Stimulated activated CD4-positive, alpha-beta T cell treated with anti-CD3 and anti-CD28 coated beads, Interleukin-15, amount 100 ng/mL, for 48 hours (primary cell): ENCODE data around the gene CES5A.
"Not testable (repeated sequence)": the region's sequence is repeated elsewhere in the genome, so short reads cannot be mapped to it uniquely, and the experiment has no call there.

ENCODE experiments used
- DNase-seq, 2 donors: peaks; one replicate each; pipeline ENCODE4 v3.0.0-alpha.2; 2020; ENCODE audit warnings: low read depth in 2 of 2

The CES5A gene

GRCh38 chr16:55873122-55873521 lies 2.1 kb downstream of the CES5A start:
- DNase-seq: no peak

DNA sequence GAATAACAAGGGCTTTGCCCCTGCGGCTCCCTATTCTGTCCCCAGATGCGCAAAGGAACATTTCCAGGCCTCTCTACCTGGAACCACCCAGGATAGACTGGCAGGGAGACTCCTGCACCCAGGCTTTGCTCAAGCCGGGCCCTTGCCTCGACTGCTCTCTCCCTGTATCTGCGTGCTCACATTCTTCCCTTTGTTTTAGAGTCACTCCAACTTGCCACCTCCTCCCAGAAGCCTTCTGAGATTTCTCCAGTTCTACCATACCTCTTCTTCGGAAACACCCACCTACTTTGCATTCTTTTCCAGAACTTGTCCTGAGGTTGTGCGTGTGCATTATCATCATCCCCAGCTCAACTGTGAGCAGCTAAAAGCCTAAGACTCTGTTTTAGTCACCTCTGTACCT lies 3.0 kb downstream of the CES5A start:
- no peak for DNase-seq

- DNase-seq: no peak
Observed at GRCh38 chr16:55871411-55872038, 3.6 kb downstream of the CES5A start.

GRCh38 chr16:55868980-55869379 lies 6.2 kb downstream of the CES5A start:
- DNase-seq: no peak

- DNase-seq: no peak
Observed at GRCh38 chr16:55868137-55868536, 7.0 kb downstream of the CES5A start.

GRCh38 chr16:55861288-55861687 lies 13.9 kb downstream of the CES5A start:
- DNase-seq: no peak

GRCh38 chr16:55857650-55858049 lies 17.5 kb downstream of the CES5A start:
- not testable (repeated sequence) for DNase-seq

DNA sequence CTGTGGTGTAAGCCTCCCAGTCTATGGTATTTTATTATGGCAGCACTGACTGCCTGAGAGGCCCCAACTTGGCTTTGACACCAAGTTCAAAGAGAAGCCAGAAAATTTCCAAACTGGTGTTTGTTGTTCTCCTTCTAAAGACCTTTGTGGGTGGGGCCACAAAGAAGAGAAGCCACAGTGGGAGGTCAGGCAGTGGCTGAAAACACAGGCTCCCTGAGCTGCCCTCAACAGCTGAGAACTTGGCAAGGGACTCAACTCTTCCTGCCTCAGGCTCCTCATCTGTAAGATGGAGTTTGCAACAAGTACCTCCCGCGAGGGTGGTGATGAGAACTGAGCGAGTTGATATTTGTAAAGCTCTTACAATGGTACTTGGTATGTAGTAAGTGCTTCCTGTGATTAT lies 18.2 kb downstream of the CES5A start:
- no peak for DNase-seq

- no peak for DNase-seq
Observed at GRCh38 chr16:55853114-55853513, 22.1 kb downstream of the CES5A start.

- no peak for DNase-seq
Observed at GRCh38 chr16:55849536-55849935, 25.6 kb downstream of the CES5A start.

GRCh38 chr16:55846598-55847346 lies 28.4 kb downstream of the CES5A start:
- no peak for DNase-seq

GRCh38 chr16:55843105-55843395 lies 32.1 kb downstream of the CES5A start:
- no peak for DNase-seq

DNA sequence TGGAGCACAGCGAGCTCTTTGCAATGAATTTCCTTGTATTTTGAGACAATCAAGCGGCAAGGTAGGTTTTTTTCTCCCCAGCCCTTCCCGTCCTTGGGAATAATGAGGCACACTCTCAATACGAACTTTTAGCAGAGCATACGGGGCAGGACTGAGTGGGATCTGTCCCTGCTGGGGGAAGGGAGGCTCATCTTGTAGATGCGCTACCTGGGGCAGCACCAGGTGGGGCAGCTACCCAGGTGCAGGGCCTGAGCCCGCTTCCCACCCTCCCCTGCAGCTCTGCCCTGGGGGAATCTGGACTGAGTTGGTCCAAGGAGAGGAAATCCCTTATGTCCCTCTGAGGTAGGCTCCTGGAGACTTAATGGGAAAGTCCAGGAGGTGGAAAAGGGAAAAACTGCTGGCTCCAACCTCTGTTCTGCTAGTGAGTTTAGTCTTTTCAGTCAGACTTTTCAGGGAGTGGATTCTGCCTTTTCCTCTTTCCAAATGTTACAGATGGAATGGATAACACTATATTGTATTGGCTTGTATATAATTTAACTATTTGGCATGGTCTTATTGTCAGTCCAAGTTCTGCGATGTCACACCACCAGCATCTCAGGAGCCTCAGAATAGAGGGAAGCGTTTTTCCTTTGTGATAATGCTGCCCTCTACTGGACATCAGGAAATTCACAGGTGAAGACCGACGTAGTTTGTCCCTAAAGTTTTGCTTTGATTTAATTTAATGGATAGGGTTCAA lies 32.6 kb downstream of the CES5A start:
- DNase-seq: no peak

DNA sequence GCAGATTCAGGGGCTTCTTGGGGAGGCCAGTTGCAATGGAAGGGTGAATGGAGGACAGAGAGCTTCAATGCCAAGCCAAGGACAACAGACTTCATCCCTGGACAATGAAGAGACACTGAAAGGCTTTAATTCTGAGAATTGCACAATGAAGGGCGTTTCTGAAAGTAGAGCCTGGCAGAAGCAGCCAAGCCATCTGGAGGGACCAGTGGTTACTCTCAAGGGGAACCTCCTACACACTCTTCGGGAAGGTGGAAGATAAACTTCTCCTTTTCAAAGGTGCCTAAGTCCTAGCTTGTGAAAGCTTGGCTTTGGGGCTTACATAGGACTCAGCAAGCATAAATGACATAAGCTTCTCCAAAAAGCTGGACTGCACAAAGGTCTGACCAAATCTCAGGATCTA lies 36.1 kb downstream of the CES5A start:
- DNase-seq: no peak

DNA sequence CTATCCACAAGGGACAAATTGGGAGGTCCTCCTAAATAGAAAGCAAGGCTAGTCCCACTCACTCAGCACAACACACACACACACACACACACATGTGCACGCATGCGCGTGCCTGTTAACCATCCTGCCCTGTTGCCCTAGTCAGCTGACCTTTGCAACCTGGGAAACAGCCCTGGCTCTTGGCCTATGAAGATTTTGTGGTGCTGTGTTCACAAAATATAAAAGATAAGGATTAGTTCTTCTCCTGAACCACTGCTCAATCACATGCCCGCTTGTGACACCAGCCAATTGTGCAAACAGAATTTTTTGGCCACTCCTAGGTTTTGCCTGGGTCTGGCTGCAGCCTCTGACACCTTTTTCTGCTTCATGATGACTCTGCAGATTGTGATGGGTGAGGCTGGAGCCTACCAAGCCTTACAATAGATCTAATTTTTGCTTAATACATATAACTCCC lies 39.0 kb downstream of the CES5A start:
- DNase-seq: no peak

DNA sequence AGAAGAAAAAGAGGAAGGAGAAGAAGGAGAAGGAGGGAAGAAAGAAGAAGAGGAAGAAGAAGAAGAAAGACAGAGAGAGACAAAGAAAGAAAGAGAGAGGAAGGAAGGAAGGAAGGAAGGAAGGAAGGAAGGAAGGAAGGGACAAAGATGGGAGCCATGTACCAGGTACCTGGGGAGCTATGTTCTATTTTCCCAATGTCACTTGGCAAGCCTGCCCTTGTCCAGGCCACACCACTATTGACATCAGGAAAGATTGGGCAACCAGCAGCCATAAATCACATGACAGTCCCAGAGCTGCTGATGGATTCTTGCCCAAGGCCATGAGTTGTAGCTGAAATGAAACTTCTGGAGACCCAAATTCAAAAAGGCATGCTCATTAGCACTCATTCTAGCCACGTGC lies 39.6 kb downstream of the CES5A start:
- DNase-seq: no peak

GRCh38 chr16:55835173-55835572 lies 40.0 kb downstream of the CES5A start:
- DNase-seq: not testable (repeated sequence)

GRCh38 chr16:55834049-55834448 lies 41.1 kb downstream of the CES5A start:
- no peak for DNase-seq

DNA sequence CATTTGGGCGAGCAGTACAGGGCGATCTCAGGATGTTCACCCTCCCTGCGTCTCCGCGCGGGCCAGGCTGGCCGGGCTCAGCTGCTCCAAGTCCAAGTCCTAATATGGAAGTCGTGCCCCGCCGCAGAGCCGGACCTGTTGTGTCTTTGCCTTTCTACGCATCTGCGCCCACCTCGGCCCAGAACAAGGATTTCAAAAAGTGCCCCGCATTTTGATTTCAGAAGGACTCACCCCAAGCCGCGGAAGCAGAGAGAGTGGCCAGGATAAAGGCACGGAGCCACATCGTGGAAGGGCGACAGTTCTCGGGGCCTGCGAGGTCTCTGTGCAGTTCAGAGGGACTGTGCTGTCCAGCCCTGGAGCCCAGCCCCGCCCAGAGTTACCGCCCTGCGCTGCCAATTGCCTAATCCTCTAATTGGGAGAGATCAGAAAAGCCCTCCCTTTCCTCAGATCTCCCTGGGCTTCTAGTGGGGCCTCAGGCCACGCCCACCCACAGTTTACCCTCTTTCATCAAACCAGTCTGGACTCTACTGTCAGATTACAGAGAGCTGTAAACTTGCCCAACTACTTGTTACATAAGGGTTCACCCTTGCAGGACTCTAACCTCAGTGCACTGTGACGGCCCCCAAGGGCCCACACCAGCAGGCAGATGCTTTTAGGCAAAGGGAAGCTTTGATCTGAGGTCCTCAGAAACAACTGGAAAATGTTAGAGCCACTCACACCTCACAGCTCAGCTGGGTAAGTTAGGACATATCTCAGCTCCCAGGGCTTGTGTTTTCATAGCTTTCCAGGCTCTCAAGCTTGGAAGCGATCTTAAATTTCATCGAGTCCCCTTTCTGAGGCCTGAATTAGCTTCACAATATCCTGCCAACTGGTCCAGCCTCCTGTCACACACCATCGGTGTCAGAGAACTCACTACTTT lies 42.1 kb downstream of the CES5A start, which contains the start of gene CES1:
Gene CES1, minus strand, starts transcription at position 324 of the 919 bp plus-strand sequence. Its CDS starts 41 bp downstream, at position 283.
- no peak for DNase-seq

DNA sequence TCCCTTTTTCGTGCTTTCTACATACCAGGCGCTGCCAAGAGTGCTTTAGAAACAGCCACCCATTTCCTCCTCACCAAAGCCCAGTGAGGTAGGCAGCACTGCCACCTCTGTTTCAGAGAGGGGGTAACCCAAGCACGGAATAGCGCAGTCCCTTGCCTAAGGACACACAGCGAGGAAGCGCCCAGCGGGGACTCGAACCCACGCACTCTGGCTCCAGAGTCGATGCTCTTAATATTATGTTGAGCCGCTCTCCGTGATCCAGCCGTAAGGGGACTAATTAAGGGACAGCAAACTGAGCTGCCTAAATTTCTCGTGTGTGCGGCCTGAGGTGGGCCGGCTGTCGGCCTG lies 42.8 kb downstream of the CES5A start:
- no peak for DNase-seq

- DNase-seq: no peak
Observed at GRCh38 chr16:55830658-55831294, 44.4 kb downstream of the CES5A start.
